GM10847 (cell line): ENCODE results near the gene TCL1A.

Experiments used
- POLR2A ChIP-seq: IDR thresholded peaks from 2 replicates; pipeline ENCODE4 v1.6.1; 2011; ENCODE audit not compliant: insufficient read length; ENCODE audit errors: extremely low read depth

TCL1A gene

DNA sequence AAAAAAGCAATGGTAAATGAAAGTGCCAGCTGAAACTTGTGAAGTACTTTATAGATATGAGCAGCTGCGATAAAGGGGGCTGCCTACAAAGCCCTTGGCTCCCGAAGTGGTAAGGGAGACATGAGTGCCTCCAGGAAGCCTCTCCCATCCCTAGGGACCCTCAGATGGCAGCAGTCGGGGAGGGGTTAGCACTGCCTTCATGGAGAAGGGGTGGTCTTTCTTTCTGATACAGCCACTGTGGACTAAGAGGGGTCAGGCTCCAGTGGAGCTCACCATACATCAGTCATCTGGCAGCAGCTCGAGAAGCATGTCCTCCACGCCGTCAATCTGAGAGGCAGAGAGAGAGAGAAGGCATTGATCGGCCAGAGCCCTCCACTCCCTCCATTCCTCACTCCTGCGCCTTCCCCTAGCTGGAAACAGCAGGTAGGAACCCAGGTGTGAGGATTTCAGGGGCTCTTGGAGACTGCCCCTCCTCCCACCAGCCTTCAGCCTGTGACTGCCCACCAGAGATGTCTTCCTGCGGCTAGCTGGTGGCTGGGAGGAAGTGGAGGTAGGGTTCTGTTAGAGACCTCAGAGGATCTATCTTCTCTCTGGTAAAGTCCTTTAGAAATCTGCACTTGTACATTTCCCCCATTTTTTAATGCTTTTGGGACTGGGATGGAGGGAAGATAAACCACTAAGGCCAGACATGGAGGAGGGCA, 2.3 kb downstream of the TCL1A start:
- TF ChIP-seq POLR2A: peak; percentile 12

DNA sequence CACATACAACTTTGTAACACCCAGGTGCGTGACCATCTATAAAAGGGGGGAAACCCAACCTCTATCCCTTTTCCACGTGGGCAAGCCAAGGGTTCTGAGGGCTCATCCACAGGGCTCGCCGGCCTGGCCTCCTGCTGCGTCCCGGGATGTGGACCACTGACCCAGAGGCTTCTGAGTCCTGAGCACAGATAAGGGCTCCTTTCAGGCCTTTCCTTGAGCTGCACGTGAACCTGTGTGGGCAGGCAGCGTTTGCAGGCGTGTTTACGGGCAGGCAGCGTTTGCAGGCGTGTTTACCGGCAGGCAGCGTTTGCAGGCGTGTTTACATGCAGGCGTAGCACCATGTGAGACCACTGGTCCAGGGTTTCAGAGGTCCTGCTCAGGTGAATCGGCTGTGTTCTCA, 3.8 kb downstream of the TCL1A start:
- no peak for TF ChIP-seq POLR2A

DNA sequence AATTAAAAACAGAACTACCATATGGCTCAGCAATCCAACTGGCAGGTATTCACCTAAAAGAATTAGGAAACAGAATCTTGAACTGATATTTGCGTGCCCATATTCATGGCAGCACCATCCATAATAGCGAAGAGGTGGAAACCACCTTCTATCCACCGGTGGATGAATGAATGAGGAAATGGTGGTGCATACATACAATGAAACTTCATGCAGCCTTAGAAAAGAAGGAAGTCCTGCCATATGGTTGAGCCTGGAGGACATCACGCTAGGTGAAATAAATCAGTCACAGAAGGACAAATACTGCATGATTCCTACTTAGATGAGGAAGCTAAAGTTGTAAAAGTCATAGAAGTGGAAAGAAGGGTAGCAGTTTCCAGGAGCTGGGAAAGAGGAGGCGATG, 6.6 kb downstream of the TCL1A start:
- TF ChIP-seq POLR2A: no peak

DNA sequence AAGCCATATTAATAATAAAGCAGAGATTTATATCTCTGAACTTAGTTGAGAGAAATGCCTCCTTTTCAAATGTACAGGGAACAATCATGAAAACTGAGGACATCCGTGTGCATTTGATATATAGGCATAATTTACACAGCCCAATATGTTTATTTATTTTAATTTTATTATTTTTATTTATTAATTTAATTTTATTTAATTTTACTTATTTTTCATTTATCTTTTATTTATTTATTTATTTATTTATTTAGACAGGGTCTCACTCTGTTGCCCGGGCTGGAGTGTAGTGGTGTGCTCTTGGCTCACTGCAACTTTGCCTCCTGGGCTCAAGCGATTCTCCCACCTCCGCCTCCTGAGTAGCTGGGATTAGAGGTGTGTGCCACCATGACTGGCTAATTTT, 8.4 kb downstream of the TCL1A start:
- TF ChIP-seq POLR2A: no peak

DNA sequence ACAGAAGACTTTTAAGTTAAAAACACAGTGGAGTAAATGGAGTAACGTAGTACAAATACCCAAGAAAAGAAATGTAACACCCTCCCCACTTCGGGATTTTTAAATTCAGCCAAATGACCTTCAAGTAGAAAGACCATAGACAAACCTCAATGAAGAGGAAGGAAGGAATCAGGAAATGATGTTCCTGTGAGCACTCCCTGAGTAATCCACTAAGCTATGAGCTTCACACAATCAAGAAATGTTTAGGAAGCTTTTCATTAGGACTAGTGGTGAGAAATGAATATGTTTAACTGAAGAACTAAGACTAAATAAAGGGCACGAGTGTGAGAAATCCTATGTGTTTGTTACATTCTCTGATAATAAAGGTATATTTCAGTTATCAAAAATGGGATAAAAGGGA, 10.1 kb downstream of the TCL1A start:
- no peak for TF ChIP-seq POLR2A

DNA sequence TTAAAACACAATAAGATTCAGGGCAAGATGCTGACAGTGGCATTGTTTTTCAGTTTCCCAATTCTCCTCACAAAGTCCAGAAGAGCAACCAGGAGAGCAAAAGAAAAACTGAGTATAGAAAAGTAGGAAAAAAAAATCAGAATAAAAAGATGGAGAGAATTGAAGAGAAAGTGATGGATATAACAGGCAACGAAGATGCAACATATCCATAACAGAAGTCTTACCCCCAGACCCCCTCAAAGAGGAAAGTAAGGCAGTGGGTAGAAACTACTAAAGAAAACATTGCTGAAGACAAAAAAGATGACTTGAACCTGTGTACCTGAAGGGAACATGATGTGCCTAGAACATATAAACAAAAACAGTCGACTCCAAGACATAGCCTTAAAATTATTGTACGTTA, 10.6 kb downstream of the TCL1A start:
- no peak for TF ChIP-seq POLR2A

DNA sequence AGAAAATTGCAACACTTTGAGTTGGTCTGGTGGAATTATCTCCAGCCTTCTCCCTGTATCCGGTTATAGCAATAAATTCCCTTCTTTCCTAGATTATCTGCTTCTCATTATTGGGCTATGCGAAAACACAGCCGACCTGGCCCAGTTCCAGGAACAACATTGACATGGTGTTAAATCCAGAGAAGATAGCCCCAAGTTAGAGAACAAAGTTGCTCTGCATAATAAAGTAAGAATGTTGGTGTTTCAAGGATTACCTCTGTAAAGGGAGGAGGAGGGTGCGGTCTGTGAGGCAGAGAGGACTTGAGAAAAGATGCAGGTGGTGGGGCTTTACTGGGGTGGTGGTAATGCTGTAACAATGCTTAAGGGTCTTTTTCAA, 12.1 kb downstream of the TCL1A start:
- no peak for TF ChIP-seq POLR2A

DNA sequence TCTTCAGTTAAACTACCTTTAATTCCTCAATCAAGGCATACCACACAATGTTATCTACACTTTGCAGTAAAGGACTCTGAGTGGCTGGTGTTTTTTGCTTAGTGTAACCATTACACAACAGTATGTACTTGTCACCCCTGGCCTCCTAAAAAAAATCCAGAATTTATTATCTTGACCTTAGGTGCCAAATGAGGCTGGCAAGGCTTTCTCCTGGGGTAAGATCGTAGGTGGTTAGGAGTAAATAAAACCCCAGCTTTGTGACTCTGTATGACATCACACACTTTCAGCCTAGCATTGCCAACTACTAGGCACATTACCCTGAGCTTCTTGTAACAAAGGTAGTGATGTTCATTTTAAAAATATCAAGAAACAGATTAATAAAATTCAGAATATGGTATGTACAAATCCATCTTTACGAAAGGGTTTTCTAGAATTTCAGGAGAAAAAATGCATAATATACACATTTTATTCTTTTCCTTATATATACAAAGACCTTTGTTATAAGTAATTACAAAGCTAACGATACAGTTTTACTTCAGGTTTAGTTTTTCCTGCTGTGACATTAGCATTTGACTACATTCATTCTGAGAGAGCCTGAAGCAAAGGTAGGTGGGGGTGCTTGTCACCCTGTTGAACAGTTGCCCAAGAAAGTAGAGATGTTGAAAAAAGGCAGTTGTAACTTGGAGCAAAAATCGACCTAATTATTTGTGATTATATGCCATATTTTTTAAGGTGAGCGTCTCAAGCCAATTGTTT, 13.5 kb downstream of the TCL1A start:
- TF ChIP-seq POLR2A: no peak

DNA sequence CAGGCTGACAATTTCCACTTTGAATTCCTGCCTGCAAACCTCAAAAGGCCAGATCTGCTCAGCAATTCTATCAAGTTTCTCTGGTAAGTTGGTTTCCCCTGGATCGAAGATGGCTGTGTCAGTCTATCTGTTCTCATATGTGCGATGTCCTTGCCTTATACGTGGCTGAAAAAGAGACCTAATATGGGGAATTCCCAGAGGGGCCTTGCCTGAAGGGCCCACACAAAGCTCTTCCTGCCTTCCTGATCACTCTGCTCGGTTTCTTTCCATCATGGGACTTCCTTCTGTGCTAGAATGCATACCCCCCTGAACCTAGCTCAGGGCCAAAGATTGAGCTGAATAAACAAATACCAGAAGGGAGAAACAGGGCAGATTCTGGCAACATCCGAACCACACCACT, 14.5 kb downstream of the TCL1A start:
- no peak for TF ChIP-seq POLR2A

DNA sequence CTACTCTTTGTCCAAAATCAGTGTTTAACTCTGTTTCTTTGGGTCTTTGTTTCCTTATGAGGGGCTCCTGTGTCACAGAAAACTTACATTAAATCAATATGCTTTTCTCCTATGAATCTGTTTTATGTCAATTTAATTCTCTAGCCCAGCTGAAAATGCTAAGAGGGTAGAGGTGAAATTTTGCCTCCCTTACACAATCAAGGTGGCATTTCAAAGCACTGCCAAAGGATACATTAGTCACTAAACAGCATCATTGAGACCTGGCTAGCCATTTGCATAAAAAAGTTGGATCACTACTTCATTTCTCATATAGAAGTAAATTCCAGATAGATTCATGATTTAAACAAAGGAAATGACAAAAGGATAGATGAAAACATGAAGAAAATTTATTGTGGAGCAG, 15.6 kb downstream of the TCL1A start:
- no peak for TF ChIP-seq POLR2A

DNA sequence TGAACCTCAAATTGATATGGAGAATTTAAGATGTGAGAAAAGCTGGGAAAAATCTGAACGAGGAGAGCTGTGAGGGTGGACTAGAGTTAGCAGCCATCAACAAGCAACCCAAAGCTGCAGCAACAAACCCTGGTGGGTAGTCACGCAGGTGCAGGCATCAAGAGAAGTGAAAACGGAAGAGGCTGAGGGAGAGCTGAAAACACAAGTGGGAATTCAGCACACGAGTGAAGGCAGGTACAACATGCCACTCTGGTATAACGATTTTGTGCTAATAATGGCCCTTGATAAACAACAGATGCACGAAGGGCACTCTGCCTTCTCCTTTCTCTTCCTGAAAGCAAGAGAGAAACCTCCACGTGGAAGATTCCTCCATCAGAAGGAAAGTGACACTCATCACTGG, 16.2 kb downstream of the TCL1A start:
- no peak for TF ChIP-seq POLR2A

DNA sequence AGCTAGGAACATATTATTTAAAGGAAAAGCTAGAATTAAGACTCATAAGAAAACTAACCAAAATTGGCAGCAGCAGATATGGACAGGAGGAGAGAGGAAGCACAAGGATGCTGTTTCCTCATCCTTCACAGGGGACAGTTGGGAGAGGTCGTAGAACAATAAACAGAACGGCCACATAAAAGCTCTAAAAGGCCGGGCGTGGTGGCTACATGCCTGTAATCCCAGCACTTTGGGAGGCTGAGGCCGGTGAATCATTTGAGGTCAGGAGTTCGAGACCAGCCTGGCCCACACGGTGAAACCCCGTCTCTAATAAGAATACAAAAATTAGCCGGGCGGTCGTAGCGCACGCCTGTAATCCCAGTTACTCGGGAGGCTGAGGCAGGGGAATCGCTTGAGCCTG, 17.2 kb downstream of the TCL1A start:
- TF ChIP-seq POLR2A: no peak

DNA sequence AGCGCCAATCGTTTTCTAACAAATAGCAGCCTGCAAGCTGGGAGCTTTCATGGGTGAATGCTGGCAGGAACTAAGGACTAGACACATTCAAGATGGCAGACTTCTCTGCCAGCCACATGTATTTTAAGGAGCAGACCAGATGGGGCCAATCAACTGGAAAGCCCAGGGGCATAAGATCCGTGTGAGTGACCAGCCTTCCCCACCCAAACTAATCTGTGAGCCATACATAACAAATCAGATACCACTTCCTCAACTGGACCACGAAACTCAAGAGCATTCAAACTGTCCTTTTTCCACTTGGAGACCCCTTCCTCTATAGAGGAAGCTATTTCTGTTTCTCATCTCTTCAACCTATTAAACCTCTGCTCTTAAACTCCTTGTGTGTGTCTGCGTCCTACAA, 18.0 kb downstream of the TCL1A start:
- no peak for TF ChIP-seq POLR2A

DNA sequence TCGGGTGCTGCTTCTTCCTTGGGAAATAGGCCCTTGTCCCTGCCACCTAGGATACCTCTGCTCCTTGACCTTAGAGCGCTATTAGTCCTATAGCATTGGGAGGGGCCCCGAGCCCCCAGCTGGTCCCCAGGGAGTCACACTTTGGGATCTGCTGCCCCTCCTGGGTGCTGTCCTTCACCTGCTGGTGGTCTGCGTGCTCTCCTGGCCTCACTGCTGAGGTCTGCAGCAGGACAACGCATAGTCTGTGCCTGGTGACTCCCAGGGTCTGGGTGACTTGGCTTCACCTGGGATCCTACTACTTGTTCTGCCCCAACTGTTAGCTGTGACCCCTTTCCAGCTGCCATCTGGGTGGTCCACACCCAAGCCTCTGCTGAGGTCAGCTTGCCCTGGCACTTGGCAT, 18.9 kb downstream of the TCL1A start:
- no peak for TF ChIP-seq POLR2A

DNA sequence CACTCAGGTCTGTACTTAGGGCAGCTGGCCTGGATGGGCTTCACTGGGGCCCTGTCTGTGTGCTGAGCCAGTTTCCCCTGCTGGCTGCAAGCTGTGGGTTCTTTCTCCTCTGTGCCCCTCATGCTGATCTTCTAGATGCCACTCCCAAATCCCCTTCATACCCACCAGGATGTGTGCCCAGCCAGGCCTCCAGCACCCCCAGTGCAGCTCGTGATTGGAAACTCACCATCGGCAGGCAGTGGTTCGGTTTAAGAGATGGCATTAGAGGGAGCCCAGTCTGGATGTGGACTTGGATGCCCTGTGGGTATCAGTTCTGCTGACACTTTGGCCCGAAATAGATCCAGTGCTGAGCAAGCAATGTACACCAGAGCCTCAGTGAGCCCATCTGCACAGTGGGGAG, 21.8 kb downstream of the TCL1A start:
- no peak for TF ChIP-seq POLR2A

DNA sequence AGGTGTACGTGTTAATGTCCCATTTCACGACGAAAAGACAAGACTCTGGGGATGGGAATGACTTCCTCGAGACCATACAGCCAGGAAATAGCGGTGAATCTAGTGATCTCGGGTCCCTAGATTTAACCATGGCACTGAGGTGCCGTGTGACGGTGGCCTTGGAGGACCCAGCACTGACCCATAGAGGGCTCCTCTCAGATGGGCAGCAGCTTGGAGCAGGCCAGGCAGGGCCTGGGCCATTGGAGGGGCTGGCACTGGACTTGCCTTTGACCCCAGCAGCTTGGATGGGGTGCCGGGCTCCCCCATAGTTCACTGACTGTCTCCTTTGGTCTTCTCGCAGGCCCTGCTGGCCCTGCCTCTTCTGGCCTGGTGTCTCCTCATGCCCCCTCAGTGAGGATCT, 22.3 kb downstream of the TCL1A start:
- TF ChIP-seq POLR2A: no peak

DNA sequence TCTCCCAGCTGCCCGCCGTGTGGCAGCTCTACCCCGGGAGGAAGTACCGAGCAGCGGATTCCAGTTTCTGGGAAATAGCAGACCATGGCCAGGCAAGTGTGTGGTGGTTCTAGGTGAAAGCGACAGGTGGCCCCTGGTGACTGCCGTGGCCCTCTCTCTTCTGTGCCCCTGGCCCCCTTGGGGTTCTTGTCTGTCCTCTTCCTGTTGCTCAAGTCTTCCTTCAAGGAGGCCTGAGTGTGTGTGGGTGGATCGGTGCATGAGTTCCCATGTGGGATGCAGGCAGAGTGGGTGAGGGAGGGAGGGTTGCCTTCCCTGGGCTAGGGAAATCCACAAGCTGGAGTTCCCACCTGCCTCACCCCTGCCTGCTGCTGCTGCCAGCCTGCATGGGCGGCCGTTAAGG, 23.1 kb downstream of the TCL1A start:
- TF ChIP-seq POLR2A: no peak

DNA sequence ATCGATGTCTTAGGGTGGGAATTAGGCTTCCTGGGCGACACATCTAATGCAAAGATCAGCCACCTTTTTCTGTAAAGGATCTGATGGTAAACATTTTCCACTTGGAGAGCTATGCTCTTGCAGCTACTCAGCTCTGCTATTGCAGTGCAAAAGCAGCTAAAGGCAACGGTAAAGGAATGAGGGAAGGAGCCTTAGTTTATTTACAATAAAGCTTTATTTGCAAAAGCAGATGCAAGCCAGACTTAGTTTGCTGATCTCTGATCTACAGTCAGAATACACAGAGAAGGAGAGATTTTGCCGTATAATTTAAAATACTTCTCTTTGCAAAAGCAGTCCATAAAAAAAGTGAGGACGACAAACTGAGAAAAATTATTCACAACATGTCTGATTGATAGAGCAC, 24.5 kb downstream of the TCL1A start:
- TF ChIP-seq POLR2A: no peak

DNA sequence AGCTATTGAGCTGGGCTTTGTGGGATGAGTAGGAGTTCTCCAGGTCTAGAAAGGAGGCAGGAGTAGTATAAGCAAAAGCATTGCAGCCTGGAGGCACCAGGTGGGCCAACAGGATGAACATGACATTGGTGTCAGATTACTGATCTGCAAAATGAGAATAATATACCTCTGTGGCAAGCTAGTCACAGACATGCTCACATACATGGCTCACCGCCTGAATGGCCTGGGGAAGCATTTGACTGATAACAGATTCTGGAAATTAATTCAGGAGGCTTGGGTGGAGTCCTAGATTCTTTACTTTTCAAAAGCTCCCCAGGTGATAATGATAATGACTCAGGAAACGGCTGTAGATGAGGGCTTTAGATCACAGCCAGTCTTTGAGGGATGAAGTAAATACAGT, 27.0 kb downstream of the TCL1A start:
- no peak for TF ChIP-seq POLR2A
